Measurements from ENCODE around the gene CRTC1.
A peak's percentile ranks its signal among the peaks of the same experiment; 100 is the strongest.

Gene CRTC1

DNA sequence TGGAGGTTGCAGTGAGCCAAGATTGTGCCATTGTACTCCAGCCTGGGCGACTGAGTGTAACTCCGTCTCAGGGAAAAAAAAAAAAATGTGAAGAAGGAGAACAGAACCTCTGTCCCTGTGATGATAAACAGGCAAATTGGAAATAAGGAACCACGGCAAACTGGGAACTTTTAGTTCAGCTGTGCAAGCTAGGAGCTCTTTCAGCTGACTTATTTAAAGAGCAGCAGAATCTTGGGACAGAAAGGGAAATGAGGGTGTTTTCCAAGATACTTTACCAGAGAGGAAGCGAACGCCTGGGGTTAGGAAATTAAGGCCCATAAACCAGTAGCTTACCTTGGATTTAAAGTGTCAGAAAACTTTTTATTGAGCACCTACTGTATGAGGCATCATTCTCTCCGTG is 145.3 kb downstream of the CRTC1 start:
- H3F3A ChIP-seq (ENCODE audit: insufficient read depth, low read length): peaks cover 8% of the 10 kb centered on the region
- DNase-seq: no peak
- peaks cover 22% of the 10 kb centered on the region for H3K79me2 ChIP-seq (ENCODE audit: low read length)
- no peaks in the 10 kb centered on the region for H3K9me2 ChIP-seq (replicated peaks; ENCODE audit: insufficient read depth, low read length)
- no peak overlapping the region for H3K4me2 ChIP-seq (ENCODE audit: low read depth, low read length)
- TF ChIP-seq EZH2phosphoT487 (IDR thresholded peaks at IDR 0.05; ENCODE audit: low read length): no peak
- TF ChIP-seq EZH2 (optimal IDR thresholded peaks at IDR 0.05; ENCODE audit: low read depth, low read length): no peak
- TF ChIP-seq CTCF (IDR thresholded peaks at IDR 0.05; ENCODE audit: low read length): no peak
- H3K4me1 ChIP-seq (ENCODE audit: low read length): 0 out of 2 replicates have a peak, but pooled peaks cover 2% of the 10 kb centered on the region
- no peak overlapping the region for H3K9ac ChIP-seq (ENCODE audit: low read length)
- H4K20me1 ChIP-seq (ENCODE audit: insufficient read depth, low read length): peaks cover 12% of the 10 kb centered on the region
- H3K27ac ChIP-seq (ENCODE audit: low read length): no peak overlapping the region
- H3K36me3 ChIP-seq (replicated peaks; ENCODE audit: insufficient read depth, low read length): no peaks in the 10 kb centered on the region
- no peaks in the 10 kb centered on the region for H3K27me3 ChIP-seq (replicated peaks; ENCODE audit: insufficient read depth, low read length)
- no peak overlapping the region for H2AFZ ChIP-seq (ENCODE audit: low read length)
- no peak overlapping the region for H3K4me3 ChIP-seq (ENCODE audit: low read length)
- H3K9me3 ChIP-seq (replicated peaks; ENCODE audit: insufficient read depth, low read length): no peaks in the 10 kb centered on the region

DNA sequence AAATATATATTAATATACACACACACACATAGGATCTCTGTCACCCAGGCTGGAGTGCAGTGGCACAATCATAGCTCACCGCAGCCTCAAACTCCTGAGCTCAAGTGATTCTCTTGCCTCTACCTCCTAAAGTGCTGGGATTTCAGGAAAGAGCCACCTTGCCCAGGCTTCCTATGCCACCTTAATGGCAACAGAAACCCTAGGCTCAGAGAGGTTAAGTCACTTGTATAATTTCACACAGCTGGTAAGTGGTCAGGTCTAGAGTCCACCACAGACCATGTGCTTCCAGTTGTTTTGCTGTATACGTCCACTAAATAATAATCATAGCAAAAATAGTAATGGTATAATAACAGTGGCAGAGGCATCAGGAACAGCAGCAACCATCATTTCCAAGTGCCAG is 147.0 kb downstream of the CRTC1 start:
- TF ChIP-seq EZH2 (optimal IDR thresholded peaks at IDR 0.05; ENCODE audit: low read depth, low read length) (no peak), CTCF (IDR thresholded peaks at IDR 0.05; ENCODE audit: low read length) (no peak), EZH2phosphoT487 (IDR thresholded peaks at IDR 0.05; ENCODE audit: low read length) (no peak)
- Histone ChIP-seq H3K27ac (ENCODE audit: low read length) (no peak overlapping the region), H3K4me3 (ENCODE audit: low read length) (no peak overlapping the region), H3K9ac (ENCODE audit: low read length) (no peak overlapping the region), H3K4me2 (ENCODE audit: low read depth, low read length) (no peak overlapping the region), H3K79me2 (ENCODE audit: low read length) (peaks cover 39% of the 10 kb centered on the region), H3K9me3 (replicated peaks; ENCODE audit: insufficient read depth, low read length) (no peaks in the 10 kb centered on the region), H3K36me3 (replicated peaks; ENCODE audit: insufficient read depth, low read length) (0 out of 2 replicates have a peak, but pooled peaks cover under 1% of the 10 kb centered on the region), H4K20me1 (ENCODE audit: insufficient read depth, low read length) (peaks cover 29% of the 10 kb centered on the region), H2AFZ (ENCODE audit: low read length) (no peak overlapping the region), H3F3A (ENCODE audit: insufficient read depth, low read length) (peaks cover 15% of the 10 kb centered on the region), H3K9me2 (replicated peaks; ENCODE audit: insufficient read depth, low read length) (no peaks in the 10 kb centered on the region), H3K27me3 (replicated peaks; ENCODE audit: insufficient read depth, low read length) (no peaks in the 10 kb centered on the region), H3K4me1 (ENCODE audit: low read length) (peaks cover 16% of the 10 kb centered on the region)
- no peak for DNase-seq

DNA sequence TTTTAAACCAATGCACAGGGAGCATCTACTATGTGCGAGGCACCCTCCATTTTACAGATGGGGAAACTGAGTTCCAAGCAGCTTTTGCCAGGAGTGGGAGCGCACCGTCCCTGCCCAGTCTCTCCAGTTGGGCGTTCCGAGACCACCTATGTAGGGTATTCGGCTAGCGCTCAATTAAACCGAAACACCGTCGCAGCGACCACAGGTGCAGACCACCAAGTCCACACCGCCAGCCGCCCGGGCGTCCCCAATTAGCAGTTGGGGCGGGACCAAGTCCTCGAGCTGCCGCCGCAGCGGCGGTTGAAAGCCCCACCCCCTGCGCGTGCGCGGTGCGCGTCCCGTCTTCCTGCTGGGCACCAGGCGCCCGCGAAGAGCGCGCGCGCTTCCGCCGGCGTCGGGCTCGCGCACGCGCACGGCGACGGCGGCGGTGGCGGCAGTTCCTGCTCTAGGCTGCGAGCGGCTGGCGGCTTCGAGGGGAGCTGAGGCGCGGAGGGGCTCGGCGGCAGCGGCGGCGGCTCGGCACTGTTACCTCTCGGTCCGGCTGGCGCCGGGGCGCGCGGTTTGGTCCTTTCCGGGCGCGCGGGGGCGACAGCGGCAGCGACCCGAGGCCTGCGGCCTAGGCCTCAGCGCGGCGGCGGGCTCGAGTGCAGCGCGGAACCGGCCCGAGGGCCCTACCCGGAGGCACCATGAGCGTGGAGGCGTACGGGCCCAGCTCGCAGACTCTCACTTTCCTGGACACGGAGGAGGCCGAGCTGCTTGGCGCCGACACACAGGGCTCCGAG is 148.2 kb downstream of the CRTC1 start, which contains the start of gene UPF1:
TSS of gene UPF1 (plus strand) at position 436 of the 782 bp plus-strand sequence. CDS start at position 687, 251 bp downstream.
- DNase-seq: peak; percentile 98
- Histone ChIP-seq H3K9me3 (replicated peaks; ENCODE audit: insufficient read depth, low read length) (no peaks in the 10 kb centered on the region), H3F3A (ENCODE audit: insufficient read depth, low read length) (peaks cover 15% of the 10 kb centered on the region), H2AFZ (ENCODE audit: low read length) (peak within 1 kb of the TSS; percentile 98), H3K27me3 (replicated peaks; ENCODE audit: insufficient read depth, low read length) (no peaks in the 10 kb centered on the region), H3K4me1 (ENCODE audit: low read length) (peaks cover 26% of the 10 kb centered on the region), H3K9ac (ENCODE audit: low read length) (peak within 1 kb of the TSS; percentile 84), H3K36me3 (replicated peaks; ENCODE audit: insufficient read depth, low read length) (peaks cover 6% of the 10 kb centered on the region; the same call in 1 of the 2 replicates), H3K27ac (ENCODE audit: low read length) (peak within 1 kb of the TSS; percentile 65; the same call in 1 of the 2 replicates), H3K4me2 (ENCODE audit: low read depth, low read length) (peak within 1 kb of the TSS; percentile 100), H3K9me2 (replicated peaks; ENCODE audit: insufficient read depth, low read length) (no peaks in the 10 kb centered on the region), H4K20me1 (ENCODE audit: insufficient read depth, low read length) (peaks cover 41% of the 10 kb centered on the region), H3K4me3 (ENCODE audit: low read length) (peak within 1 kb of the TSS; percentile 75), H3K79me2 (ENCODE audit: low read length) (peaks cover 51% of the 10 kb centered on the region)
- TF ChIP-seq EZH2 (optimal IDR thresholded peaks at IDR 0.05; ENCODE audit: low read depth, low read length): no peak
- TF ChIP-seq EZH2phosphoT487 (IDR thresholded peaks at IDR 0.05; ENCODE audit: low read length): no peak
- TF ChIP-seq CTCF (IDR thresholded peaks at IDR 0.05; ENCODE audit: low read length): no peak

Measured in MM.1S (cell line).